Stomach (tissue), 4 donors: ENCODE data around the gene ACOT13.
"Not testable (repeated sequence)": the region's sequence is repeated elsewhere in the genome, so short reads cannot be mapped to it uniquely, and the experiment has no call there.

Experiments used
- EP300 ChIP-seq: sonication (generic); formaldehyde crosslinking; IDR thresholded peaks from one replicate; pipeline ENCODE4 v1.6.1; 2017; ENCODE audit warnings: antibody characterized with exemption
- POLR2A ChIP-seq, 4 donors: fragments of 450-650 bp; IDR thresholded peaks; one replicate each; pipeline ENCODE4 v1.6.1; 2016; ENCODE audit warnings: antibody characterized with exemption in 4 of 4, control low read depth in 2 of 4, mild to moderate bottlenecking in 1 of 4, moderate library complexity in 1 of 4
- POLR2AphosphoS5 ChIP-seq, 3 donors: sonication (generic); formaldehyde crosslinking; IDR thresholded peaks; one replicate each; pipeline ENCODE4 v1.6.1; 2016; ENCODE audit warnings: antibody characterized with exemption in 3 of 3
- TF ChIP-seq, protein P1 (sequence below), 7 experiments: fragments of 450-650 bp in 4 of 7; fragments of 200-600 bp in 3 of 7; sonication (generic) in 3 of 7; IDR thresholded peaks; one replicate each; pipeline ENCODE4 v1.5.1; 2016 to 2019; ENCODE audit warnings: antibody characterized with exemption in 7 of 7, control low read depth in 2 of 7, mild to moderate bottlenecking in 1 of 7

DNA sequence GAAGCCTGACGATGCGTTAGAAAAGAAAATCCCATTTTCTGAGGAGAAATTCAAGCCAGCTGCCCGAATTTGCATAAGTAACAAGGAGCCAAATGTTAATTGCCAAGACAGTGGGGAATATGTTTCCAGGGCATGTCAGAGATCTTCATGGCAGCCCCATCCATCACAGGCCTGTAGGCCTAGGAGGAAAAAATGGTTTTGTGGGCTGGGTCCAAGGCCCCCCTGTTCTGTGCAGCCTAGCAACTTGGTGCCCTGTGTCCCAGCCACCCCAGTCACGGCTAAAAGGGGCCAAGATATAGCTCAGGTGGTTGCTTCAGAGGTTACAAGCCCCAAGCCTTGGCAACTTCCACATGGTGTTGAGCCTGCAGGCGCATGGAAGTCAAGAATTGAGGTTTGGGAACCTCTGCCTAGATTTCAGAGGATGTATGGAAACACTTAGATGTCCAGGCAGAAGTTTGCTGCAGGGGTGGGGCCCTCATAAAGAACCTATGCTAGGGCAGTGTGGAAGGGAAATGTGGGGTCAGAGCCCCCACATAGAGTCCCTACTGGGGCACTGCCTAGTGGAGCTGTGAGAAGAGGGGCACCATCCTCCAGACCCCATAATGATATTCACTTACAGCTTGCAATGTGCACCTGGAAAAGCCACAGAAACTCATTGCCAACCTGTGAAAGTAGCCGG, 64.7 kb downstream of the ACOT13 start:
- TF ChIP-seq, protein P1, sequence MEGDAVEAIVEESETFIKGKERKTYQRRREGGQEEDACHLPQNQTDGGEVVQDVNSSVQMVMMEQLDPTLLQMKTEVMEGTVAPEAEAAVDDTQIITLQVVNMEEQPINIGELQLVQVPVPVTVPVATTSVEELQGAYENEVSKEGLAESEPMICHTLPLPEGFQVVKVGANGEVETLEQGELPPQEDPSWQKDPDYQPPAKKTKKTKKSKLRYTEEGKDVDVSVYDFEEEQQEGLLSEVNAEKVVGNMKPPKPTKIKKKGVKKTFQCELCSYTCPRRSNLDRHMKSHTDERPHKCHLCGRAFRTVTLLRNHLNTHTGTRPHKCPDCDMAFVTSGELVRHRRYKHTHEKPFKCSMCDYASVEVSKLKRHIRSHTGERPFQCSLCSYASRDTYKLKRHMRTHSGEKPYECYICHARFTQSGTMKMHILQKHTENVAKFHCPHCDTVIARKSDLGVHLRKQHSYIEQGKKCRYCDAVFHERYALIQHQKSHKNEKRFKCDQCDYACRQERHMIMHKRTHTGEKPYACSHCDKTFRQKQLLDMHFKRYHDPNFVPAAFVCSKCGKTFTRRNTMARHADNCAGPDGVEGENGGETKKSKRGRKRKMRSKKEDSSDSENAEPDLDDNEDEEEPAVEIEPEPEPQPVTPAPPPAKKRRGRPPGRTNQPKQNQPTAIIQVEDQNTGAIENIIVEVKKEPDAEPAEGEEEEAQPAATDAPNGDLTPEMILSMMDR (IDR thresholded peaks at IDR 0.05): not testable (repeated sequence)
- not testable (repeated sequence) for TF ChIP-seq POLR2AphosphoS5 (IDR thresholded peaks at IDR 0.05); POLR2A (IDR thresholded peaks at IDR 0.05); EP300
